AG04449 (cell line): Measurements from ENCODE around the gene LRBA.

Experiments
- CTCF ChIA-PET: fragments of 350-600 bp; formaldehyde crosslinking; extraction: SDS; loops from one replicate; lab custom pipeline; 2021; ENCODE audit warnings: antibody characterized with exemption; lab: Yijun Ruan, JAX
- POLR2A ChIA-PET: fragments of 400-600, 350-600 bp; formaldehyde crosslinking; extraction: SDS; loops from one replicate; lab custom pipeline; 2020; ENCODE audit warnings: antibody characterized with exemption, inconsistent platforms; lab: Yijun Ruan, JAX
- DNase-seq: peaks from one replicate; pipeline ENCODE4 v3.0.0-alpha.2; 2010; ENCODE audit warnings: low read depth, low spot score
- H3K4me3 ChIP-seq: 2 replicates; pipeline ENCODE4 v1.5.1; 2011; ENCODE audit warnings: low read depth, mild to moderate bottlenecking, control low read depth, low read length
- TF ChIP-seq, protein P1 (sequence below): IDR thresholded peaks from one replicate; pipeline ENCODE4 v1.5.1; 2011; ENCODE audit warnings: mild to moderate bottlenecking, moderate library complexity, low read length, control low read depth, inconsistent platforms; ENCODE audit not compliant: insufficient read depth; ENCODE audit errors: missing control alignments

LRBA gene

GRCh38 chr4:150363721-150364688 lies 651.1 kb downstream of the LRBA start:
- H3K4me3 ChIP-seq: no peak overlapping the region
- TF ChIP-seq, protein P1, sequence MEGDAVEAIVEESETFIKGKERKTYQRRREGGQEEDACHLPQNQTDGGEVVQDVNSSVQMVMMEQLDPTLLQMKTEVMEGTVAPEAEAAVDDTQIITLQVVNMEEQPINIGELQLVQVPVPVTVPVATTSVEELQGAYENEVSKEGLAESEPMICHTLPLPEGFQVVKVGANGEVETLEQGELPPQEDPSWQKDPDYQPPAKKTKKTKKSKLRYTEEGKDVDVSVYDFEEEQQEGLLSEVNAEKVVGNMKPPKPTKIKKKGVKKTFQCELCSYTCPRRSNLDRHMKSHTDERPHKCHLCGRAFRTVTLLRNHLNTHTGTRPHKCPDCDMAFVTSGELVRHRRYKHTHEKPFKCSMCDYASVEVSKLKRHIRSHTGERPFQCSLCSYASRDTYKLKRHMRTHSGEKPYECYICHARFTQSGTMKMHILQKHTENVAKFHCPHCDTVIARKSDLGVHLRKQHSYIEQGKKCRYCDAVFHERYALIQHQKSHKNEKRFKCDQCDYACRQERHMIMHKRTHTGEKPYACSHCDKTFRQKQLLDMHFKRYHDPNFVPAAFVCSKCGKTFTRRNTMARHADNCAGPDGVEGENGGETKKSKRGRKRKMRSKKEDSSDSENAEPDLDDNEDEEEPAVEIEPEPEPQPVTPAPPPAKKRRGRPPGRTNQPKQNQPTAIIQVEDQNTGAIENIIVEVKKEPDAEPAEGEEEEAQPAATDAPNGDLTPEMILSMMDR: no peak
- CTCF ChIA-PET: no interaction called here
- no peak for DNase-seq
- POLR2A ChIA-PET: no interaction called here

DNA sequence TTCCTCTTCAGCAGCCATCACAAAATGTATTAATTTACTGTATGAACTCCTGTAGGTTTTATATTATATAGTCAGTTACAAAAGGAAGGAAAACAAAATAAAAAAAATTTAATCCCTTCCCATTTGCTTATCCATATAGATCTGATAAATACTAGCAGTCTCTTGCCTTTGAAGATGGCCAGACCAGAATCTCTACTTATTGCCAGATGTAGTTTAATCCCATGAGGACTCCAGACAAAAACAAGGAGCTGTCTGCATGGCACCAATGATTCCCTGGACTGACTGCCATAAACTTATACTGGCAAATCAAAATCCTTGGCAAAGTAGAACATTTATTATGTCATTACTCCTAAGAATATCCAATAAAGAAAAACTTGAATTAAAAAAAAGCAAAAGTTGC lies 656.4 kb downstream of the LRBA start:
- CTCF ChIA-PET: no interaction called here
- POLR2A ChIA-PET: no interaction called here

GRCh38 chr4:150357829-150358228 lies 657.3 kb downstream of the LRBA start:
- no peak overlapping the region for H3K4me3 ChIP-seq
- TF ChIP-seq, protein P1: no peak
- DNase-seq: no peak
- ChIA-PET POLR2A (no interaction called here), CTCF (no interaction called here)

More for the DNA sequence above, 656.4 kb downstream of the LRBA start:
- H3K4me3 ChIP-seq: no peak overlapping the region
- DNase-seq: no peak
- TF ChIP-seq, protein P1: no peak

DNA sequence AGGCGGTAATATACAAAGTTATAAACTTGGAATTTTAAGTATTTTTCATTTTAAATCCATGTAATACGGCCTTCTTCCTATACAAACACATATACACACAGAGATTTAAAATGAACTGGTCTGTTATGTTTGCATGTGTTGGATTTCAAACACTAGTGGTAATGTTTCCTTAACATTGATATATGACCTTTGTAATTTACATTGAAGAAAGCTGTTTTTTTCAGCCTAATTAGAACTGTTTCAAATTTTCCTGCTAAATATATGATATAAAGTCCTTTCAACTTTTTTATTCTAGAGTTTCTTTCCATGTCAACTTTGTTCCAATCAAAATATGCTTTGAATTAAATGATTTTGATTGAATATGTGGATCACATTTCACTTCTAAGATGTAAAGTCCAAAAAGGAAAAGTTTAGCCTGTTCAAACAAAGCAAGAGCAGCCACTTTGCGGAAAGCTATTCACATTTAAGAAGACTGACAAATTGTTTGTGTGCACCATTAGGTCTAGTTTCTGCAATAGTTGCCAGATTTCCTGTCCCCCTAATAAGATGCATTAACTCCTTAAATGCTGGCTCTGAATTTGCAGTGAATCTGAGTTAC lies 659.1 kb downstream of the LRBA start:
- no peak overlapping the region for H3K4me3 ChIP-seq
- TF ChIP-seq, protein P1: no peak
- no peak for DNase-seq
- POLR2A ChIA-PET: no interaction called here
- CTCF ChIA-PET: no interaction called here

GRCh38 chr4:150355418-150355817 lies 659.7 kb downstream of the LRBA start:
- ChIA-PET CTCF (no interaction called here), POLR2A (no interaction called here)
- no peak overlapping the region for H3K4me3 ChIP-seq
- DNase-seq: no peak
- TF ChIP-seq, protein P1: no peak

GRCh38 chr4:150354214-150354796 lies 660.8 kb downstream of the LRBA start:
- H3K4me3 ChIP-seq: no peak overlapping the region
- ChIA-PET POLR2A (no interaction called here), CTCF (interaction anchor here (1.3 to 1.5 kb wide), 2 partner anchors 13 to 14 kb away, joined by 4 to 5 read pairs; no protein-coding TSS in a partner anchor)
- TF ChIP-seq, protein P1: no peak
- DNase-seq: no peak
